K562 (cell line): ENCODE data around the gene SYNGR4. TPM values are rescaled to one million over a fixed set of nuclear protein-coding genes. Genes with fewer than 3 reads are reported as not detected.
A peak's percentile ranks its signal among the peaks of the same experiment; 100 is the strongest.

Experiments
- COPS2 ChIP-seq: fragments of 450-650 bp; conservative IDR thresholded peaks from 2 replicates; pipeline ENCODE4 v1.6.1; 2016; ENCODE audit warnings: mild to moderate bottlenecking, moderate library complexity
- EGR1 ChIP-seq: fragments of 450-650 bp; conservative IDR thresholded peaks from 2 replicates; pipeline ENCODE4 v1.6.1; 2017; ENCODE audit warnings: mild to moderate bottlenecking
- ELF4 ChIP-seq: fragments of 450-650 bp; formaldehyde crosslinking; IDR thresholded peaks from 2 replicates; pipeline ENCODE4 v1.4.0; 2022; ENCODE audit warnings: missing genetic modification characterization
- FOXP1 ChIP-seq: sonication (generic); formaldehyde crosslinking; IDR thresholded peaks from 2 replicates; pipeline ENCODE4 v1.8.0; 2022; ENCODE audit warnings: mild to moderate bottlenecking, missing genetic modification reagents
- HMG20A ChIP-seq: fragments of 450-650 bp; formaldehyde crosslinking; conservative IDR thresholded peaks from 2 replicates; pipeline ENCODE4 v1.4.0; 2020; ENCODE audit warnings: mild to moderate bottlenecking, mixed read lengths
- MTA3 ChIP-seq: fragments of 450-650 bp; formaldehyde crosslinking; IDR thresholded peaks from 2 replicates; pipeline ENCODE4 v1.6.1; 2017; ENCODE audit warnings: mild to moderate bottlenecking, borderline replicate concordance
- NCOA2 ChIP-seq, 2 experiments: fragments of 450-650 bp; IDR thresholded peaks; 2 replicates each; pipeline ENCODE4 v1.6.1; 2018; ENCODE audit warnings: mild to moderate bottlenecking in 2 of 2, moderate library complexity in 1 of 2; ENCODE audit not compliant: partially characterized antibody in 2 of 2
- TAL1 ChIP-seq: fragments of 450-650 bp; IDR thresholded peaks from 2 replicates; pipeline ENCODE4 v1.6.1; 2016; ENCODE audit warnings: mild to moderate bottlenecking
- TARDBP ChIP-seq: fragments of 450-650 bp; IDR thresholded peaks from 2 replicates; pipeline ENCODE4 v1.6.1; 2016
- TOE1 ChIP-seq, 2 experiments: fragments of 450-650 bp in 1 of 2; sonication (generic) in 1 of 2; formaldehyde crosslinking in 1 of 2; IDR thresholded peaks; 2 replicates each; pipeline versions ENCODE4 v1.7.1 to v1.8.0; 2016 to 2022; ENCODE audit warnings: borderline replicate concordance in 2 of 2, mild to moderate bottlenecking in 2 of 2, antibody characterized with exemption in 1 of 2, inconsistent platforms in 1 of 2, low read depth in 1 of 2, missing genetic modification reagents in 1 of 2, moderate library complexity in 1 of 2
- ZNF12 ChIP-seq: sonication (generic); formaldehyde crosslinking; IDR thresholded peaks from 2 replicates; pipeline ENCODE4 v1.4.0; 2020; ENCODE audit warnings: mild to moderate bottlenecking, missing genetic modification reagents
- ZNF165 ChIP-seq: fragments of 250-450 bp; sonication (Bioruptor Pico); IDR thresholded peaks from 2 replicates; pipeline ENCODE4 v1.4.0; 2020; ENCODE audit warnings: borderline replicate concordance
- ZNF347 ChIP-seq: fragments of 450-650 bp; formaldehyde crosslinking; IDR thresholded peaks from 2 replicates; pipeline ENCODE4 v1.4.0; 2020; ENCODE audit warnings: low read depth, mild to moderate bottlenecking, moderate library complexity
- polyA plus RNA-seq, 8 experiments: library from polyadenylated mRNA; depleted of rRNA in 4 of 8; stranded (reverse) in 5 of 8; unstranded in 3 of 8; fragments of >200 nt; fragmentation: Nextera tagmentation in 2 of 8; fragmentation: Illumina TruSeq in 1 of 8; extraction: Ambion mirVana in 2 of 8; extraction: Trizol in 1 of 8; gene quantifications; 2 replicates each; pipeline versions ENCODE4 v1.2.1 to v1.2.3, GENCODE V29; 2011 to 2014; ENCODE audit warnings: inconsistent platforms in 1 of 8, missing spikeins in 1 of 8
- total RNA-seq, 7 experiments: library from RNA; depleted of rRNA in 6 of 7; stranded (reverse); fragments of >200 nt in 6 of 7; fragmentation: Illumina TruSeq in 2 of 7; extraction: Trizol in 2 of 7; gene quantifications; 2 replicates each; pipeline versions ENCODE4 v1.2.1 to v1.2.3, GENCODE V29; 2011 to 2021; ENCODE audit warnings: low replicate concordance in 1 of 7
- TF ChIP-seq, protein P1 (sequence below): fragments of 450-650 bp; IDR thresholded peaks from 2 replicates; pipeline ENCODE4 v1.7.0; 2016; ENCODE audit warnings: borderline replicate concordance
- TF ChIP-seq, protein P2 (sequence below): fragments of 450-650 bp; conservative IDR thresholded peaks from 2 replicates; pipeline ENCODE4 v1.6.1; 2016; ENCODE audit warnings: missing genetic modification characterization, low read depth, mild to moderate bottlenecking, missing compliant biosample characterization, moderate library complexity
- TF ChIP-seq, protein P3 (sequence below): fragments of 450-650 bp; formaldehyde crosslinking; IDR thresholded peaks from 2 replicates; pipeline ENCODE4 v1.4.0; 2020; ENCODE audit warnings: mild to moderate bottlenecking
- TF ChIP-seq, protein P4 (sequence below): sonication (generic); formaldehyde crosslinking; IDR thresholded peaks from 2 replicates; pipeline ENCODE4 v1.8.0; 2022; ENCODE audit warnings: missing genetic modification reagents, mild to moderate bottlenecking, moderate library complexity, borderline replicate concordance
- TF ChIP-seq, protein P5 (sequence below): conservative IDR thresholded peaks from 2 replicates; pipeline ENCODE4 v1.6.1; 2011; ENCODE audit warnings: low read depth, mild to moderate bottlenecking, low read length; ENCODE audit not compliant: control insufficient read depth

SYNGR4 gene
- total and polyA plus RNA-seq, 9 of the 15 experiments (the other 6 are each of a cell fraction or from before 2014, with no cell fraction given): 0.07 to 0.14 TPM; not detected in 7

DNA sequence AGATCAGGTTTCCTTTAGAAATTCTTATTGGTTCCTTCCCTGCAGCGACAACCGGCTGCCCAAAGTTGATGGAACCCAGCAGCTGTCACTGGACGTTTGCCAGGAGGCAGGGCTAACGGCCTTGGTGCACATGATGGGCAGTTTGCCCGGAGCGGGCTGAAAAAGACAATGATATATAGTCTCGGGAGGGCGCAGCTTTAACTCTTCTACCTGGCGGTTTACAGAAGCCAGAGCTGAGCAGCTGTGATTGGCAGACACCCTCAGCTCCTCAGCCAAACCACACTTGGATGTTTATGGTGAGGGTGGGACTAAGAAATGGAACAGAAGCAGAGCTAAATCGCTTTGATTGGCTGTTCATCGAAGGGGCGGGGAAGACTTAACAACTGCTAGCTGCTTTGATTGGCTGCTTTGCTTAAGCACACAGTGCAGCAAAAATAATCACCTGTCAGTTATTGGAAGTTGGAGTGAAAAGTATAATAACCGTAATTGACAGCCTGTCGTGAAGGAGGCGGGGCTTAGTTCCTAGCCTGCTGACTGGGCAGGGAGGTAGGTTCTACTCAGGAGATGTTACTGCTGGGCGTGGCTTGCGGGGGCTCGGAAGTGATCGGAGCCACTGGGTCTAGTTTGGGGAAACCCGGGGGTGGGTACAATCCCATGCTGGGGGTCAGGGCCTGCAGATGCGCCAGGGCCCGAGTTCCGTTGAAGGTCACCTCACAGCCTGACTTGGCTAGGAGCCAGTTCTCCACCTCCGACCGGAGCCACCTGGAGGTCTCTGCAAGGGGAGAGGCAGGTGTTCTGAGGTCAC lies 31.3 kb upstream of the SYNGR4 start (continued):
- TF ChIP-seq NCOA2 (IDR thresholded peaks at IDR 0.05; ENCODE audit: partially characterized antibody in 2 of 2) (no peak), MTA3 (peak; percentile 11; the same call in 1 of the 2 replicates), TARDBP (no peak), FOXP1 (CRISPR knock-in tag) (no peak), EGR1 (peak; percentile 79), TOE1 (IDR thresholded peaks at IDR 0.05; ENCODE audit: borderline replicate concordance) (no peak; the same call in 1 of the 2 replicates), TOE1 (CRISPR knock-in tag; IDR thresholded peaks at IDR 0.05; ENCODE audit: borderline replicate concordance, low read depth) (no peak), TAL1 (no peak; the same call in 1 of the 2 replicates), COPS2 (no peak), ZNF347 (CRISPR knock-in tag) (no peak), ZNF12 (CRISPR knock-in tag) (no peak), ZNF165 (CRISPR knock-in tag) (no peak), HMG20A (CRISPR knock-in tag) (no peak), ELF4 (CRISPR knock-in tag) (0 out of 2 replicates have a peak, but pooled peaks have one; percentile 22)
- TF ChIP-seq, protein P1, sequence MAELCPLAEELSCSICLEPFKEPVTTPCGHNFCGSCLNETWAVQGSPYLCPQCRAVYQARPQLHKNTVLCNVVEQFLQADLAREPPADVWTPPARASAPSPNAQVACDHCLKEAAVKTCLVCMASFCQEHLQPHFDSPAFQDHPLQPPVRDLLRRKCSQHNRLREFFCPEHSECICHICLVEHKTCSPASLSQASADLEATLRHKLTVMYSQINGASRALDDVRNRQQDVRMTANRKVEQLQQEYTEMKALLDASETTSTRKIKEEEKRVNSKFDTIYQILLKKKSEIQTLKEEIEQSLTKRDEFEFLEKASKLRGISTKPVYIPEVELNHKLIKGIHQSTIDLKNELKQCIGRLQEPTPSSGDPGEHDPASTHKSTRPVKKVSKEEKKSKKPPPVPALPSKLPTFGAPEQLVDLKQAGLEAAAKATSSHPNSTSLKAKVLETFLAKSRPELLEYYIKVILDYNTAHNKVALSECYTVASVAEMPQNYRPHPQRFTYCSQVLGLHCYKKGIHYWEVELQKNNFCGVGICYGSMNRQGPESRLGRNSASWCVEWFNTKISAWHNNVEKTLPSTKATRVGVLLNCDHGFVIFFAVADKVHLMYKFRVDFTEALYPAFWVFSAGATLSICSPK: no peak
- TF ChIP-seq, protein P2, sequence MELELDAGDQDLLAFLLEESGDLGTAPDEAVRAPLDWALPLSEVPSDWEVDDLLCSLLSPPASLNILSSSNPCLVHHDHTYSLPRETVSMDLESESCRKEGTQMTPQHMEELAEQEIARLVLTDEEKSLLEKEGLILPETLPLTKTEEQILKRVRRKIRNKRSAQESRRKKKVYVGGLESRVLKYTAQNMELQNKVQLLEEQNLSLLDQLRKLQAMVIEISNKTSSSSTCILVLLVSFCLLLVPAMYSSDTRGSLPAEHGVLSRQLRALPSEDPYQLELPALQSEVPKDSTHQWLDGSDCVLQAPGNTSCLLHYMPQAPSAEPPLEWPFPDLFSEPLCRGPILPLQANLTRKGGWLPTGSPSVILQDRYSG (tag): no peak
- TF ChIP-seq, protein P3, sequence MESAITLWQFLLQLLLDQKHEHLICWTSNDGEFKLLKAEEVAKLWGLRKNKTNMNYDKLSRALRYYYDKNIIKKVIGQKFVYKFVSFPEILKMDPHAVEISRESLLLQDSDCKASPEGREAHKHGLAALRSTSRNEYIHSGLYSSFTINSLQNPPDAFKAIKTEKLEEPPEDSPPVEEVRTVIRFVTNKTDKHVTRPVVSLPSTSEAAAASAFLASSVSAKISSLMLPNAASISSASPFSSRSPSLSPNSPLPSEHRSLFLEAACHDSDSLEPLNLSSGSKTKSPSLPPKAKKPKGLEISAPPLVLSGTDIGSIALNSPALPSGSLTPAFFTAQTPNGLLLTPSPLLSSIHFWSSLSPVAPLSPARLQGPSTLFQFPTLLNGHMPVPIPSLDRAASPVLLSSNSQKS (CRISPR knock-in tag): no peak
- TF ChIP-seq, protein P4, sequence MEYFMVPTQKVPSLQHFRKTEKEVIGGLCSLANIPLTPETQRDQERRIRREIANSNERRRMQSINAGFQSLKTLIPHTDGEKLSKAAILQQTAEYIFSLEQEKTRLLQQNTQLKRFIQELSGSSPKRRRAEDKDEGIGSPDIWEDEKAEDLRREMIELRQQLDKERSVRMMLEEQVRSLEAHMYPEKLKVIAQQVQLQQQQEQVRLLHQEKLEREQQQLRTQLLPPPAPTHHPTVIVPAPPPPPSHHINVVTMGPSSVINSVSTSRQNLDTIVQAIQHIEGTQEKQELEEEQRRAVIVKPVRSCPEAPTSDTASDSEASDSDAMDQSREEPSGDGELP (CRISPR knock-in tag): peak; percentile 99
- TF ChIP-seq, protein P5, sequence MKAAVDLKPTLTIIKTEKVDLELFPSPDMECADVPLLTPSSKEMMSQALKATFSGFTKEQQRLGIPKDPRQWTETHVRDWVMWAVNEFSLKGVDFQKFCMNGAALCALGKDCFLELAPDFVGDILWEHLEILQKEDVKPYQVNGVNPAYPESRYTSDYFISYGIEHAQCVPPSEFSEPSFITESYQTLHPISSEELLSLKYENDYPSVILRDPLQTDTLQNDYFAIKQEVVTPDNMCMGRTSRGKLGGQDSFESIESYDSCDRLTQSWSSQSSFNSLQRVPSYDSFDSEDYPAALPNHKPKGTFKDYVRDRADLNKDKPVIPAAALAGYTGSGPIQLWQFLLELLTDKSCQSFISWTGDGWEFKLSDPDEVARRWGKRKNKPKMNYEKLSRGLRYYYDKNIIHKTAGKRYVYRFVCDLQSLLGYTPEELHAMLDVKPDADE: no peak
